Amygdala (tissue), 56 donors: ENCODE results near the gene TNFSF11.

Experiments used
- DNase-seq, 56 donors: peaks; one replicate each; lab custom pipeline; 2025; lab: John Stamatoyannopoulos, UW

The TNFSF11 gene

DNA sequence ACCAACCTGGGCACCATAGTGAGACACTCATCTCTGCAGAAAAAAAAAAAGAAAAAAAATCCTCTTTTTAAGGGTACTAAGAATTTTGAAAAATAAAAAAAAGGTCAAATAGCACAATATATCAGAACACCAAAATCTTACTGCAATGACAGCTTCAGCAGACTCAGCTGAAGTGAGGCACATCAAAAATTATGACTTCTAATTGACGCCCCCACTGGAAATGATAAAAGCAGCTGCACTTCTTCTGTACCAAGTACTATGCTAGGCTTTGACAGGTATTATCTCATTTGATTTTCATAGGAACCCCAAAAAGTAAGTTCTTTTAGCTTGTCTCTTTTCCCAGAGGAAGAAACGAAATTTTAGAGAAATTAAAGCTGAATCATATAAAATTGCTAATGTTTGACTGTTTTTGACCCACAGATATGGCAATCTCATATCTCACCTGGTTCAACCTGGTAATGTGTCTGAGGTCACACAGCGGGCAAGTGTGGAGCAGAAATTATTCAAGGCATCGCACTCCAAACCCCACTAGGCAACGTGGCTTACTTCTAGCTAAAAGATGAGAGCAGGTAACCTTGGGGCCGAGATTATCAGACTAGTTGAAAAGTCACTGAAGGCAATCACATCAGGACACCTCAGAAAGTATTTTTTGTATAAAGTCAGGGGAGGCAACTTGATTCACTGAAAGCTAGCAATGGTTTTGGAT lies 78.1 kb downstream of the TNFSF11 start:
- DNase-seq = no peak

DNA sequence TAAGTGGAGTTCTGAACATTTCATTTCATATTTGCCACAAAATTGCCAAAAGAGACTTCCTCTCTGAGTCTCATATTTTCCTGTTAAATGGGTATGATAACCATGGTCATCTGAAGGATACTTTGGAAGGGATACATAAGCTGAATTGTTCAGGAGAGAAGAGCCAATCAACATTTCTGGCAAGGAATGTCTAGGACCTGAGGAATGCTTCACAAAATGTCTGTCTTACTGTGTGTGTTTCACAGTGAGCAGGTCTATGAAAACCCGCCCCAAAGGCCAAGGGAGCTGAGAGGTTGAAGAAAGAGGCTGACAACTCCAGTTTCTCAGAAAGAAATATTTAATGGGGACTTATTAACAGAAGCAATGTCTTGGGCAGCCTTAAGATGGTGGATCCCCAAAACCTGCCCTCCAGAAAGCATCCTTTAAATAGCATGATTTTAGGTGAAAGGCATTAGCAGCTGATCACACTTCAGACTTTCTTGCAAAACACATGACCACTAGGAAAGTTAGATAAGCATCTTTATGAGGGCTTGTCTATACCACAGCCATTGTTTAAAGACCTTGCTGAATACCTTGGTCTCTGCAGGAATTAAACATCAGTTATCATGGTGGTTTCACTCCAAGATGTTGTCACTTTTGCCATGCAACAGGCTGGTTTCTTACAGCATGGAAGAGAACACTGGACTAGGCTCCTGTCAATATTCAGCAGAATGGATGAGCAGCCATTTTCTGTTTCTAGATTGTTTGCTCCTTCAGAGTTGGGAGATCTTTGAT lies 78.9 kb downstream of the TNFSF11 start:
- DNase-seq = no peak

DNA sequence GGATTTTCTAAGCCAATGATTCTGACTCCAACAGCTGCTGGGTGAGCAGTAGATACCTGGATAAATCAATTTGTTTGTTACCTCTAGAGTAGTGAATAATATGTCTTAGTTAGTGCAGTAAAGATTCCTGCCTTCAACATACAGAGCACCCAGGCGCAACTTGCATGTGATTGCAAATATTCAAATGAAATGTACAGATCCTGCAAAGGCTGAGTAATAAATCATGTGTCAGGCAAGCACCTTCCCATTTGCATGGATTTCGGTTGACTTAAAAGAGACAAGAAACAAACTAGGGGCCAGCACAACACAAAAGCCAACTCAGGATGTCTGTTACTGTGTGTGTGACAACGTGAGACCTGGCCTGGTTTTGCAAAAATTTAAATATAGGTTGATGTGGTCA lies 79.7 kb downstream of the TNFSF11 start:
- DNase-seq = no peak

DNA sequence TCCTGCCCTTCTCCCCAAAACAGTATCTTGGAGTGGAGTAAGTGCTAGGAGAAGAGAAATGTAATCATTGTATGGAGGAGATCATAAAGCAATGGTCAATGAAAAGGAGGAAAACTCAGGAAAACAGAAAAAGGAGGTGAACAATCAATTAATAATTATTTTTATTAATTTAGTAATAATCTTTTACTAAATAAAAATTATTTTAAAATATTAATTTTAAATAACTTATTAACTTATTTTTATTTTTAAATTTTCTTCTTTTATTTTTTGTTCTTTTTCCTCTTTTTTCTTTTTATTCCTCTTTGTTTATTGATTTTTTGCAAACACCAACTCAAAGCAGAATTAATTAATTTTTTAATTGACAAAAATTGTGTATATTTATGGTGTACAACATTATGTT lies 80.3 kb downstream of the TNFSF11 start:
- no peak for DNase-seq

DNA sequence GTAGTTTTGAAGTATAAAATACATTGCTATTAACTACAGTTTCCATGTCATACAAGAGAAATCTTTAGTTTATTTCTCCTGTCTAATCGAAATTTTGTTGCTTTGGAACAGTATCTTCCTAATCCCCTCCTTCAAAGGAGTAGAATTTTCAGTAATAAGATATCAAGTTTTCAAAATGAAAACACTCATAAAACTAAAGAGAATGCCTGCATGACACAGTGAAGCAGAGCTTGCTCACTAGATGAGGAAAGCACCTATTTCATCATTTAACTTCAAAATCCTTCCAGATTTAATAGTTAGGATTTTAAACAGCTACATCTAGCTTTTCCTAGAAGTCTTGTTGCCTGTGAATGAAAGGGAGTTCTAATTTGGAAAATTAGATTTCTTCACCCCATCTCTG lies 80.8 kb downstream of the TNFSF11 start:
- DNase-seq = no peak

DNA sequence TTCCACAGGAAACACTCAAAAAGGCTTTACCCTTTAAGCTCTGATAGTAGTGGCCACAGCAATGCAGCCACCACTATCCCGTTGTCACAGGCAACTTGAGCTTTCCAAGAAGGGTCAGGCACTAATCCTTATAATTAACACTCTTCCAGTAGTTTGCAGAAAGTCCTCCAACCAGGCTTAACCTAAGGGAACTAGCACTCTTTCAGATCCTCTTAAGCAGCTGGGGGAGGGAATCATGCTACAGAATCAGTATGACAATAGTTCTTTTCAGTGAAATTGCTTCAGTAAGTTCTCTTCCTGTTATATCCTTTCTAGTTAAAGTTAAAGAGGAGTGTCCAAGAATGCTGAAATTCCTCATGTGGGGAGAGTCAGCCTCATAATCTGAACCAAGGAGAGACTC lies 82.2 kb downstream of the TNFSF11 start:
- DNase-seq = no peak

DNA sequence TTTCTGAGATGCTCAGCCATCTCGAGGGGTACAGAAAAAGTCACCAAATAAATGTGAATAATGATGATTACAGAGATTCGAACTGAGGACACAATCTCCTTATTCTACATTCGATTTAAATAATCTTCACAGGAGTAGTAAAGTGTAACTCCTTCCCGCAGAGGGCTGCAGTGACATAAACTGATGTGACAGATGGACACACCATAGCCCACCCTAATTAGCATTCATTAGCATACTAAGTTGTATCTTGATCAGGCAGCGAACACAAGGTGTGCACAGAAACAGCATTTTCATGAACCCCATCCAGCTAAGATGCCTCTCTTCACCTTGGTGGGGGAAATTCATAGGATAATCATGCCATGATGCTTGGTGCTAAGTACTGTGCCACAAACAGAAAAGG lies 83.0 kb downstream of the TNFSF11 start:
- DNase-seq = no peak
